Activated T-cell treated with anti-CD3 and anti-CD28 coated beads, Interleukin-2, amount 50 U/mL, for 48 hours (primary cell): Measurements from ENCODE around the gene AKR1B15.
"Not testable (repeated sequence)": the region's sequence is repeated elsewhere in the genome, so short reads cannot be mapped to it uniquely, and the experiment has no call there.

ENCODE experiments used
- DNase-seq, 2 experiments: peaks; one replicate each; pipeline ENCODE4 v3.0.0-alpha.2; 2020

The AKR1B15 gene

DNA sequence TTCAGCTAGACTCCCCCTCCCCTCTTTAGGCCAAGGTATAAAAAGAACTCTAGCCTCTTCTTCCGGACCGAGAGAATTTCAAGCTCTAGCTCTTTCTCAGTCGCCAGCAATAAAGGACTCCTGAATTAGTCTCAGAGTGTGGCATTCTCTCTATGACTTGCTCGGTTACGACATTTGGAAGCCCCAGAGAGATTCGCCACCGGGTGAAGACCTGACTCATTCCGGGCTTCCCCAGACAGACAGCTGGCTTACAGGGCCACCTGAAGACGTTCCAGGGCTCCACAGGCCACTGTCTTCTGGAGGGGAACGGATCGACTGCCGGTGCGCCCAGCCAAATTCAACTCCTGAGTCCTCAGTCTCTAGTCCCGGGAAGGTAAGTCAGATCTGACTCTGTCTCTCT is at the start of gene AKR1B15:
AKR1B15 (plus strand) TSS at position 234 of the 400 bp plus-strand sequence. CDS start 15,510 bp downstream, outside the sequence.
- peak; percentile 38 to 48 for DNase-seq

DNA sequence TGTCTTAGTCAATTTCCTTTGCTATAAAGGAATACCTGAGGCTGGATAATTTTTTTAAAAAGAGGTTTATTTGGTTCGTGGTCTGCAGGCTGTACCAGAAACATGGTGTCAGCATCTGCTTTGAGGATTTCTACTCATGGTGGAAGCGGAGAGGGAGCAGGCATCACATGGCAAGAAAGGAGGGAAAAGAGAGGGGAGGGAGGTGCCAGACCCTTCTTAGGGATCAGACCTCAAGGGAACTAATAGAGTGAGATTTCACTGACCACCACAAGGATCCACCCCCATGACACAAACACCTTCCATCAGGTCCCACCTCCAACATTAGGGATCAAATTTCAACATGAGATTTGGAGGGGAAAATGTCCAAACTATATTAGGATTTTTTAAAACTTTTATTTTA is 48.5 kb upstream of the AKR1B15 start:
- DNase-seq, result no peak

DNA sequence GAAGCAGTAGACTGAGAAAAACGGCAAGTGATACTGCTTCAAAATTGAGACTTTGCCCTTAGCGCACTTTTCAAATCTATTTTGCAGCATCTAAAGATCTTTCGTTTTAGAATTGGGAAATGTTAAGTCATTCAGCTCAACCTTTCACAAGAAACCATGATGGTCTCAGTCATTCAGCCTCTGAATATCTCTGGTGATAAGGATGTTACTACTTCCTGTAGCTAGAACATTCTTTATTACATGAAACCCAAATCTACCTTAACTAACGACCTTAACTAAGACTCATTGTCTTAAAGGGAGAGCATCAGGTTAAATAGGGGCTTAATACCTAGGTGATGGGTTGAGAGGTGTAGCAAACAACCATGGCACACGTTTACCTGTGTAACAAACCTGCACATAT is 47.9 kb upstream of the AKR1B15 start:
- DNase-seq, result no peak

DNA sequence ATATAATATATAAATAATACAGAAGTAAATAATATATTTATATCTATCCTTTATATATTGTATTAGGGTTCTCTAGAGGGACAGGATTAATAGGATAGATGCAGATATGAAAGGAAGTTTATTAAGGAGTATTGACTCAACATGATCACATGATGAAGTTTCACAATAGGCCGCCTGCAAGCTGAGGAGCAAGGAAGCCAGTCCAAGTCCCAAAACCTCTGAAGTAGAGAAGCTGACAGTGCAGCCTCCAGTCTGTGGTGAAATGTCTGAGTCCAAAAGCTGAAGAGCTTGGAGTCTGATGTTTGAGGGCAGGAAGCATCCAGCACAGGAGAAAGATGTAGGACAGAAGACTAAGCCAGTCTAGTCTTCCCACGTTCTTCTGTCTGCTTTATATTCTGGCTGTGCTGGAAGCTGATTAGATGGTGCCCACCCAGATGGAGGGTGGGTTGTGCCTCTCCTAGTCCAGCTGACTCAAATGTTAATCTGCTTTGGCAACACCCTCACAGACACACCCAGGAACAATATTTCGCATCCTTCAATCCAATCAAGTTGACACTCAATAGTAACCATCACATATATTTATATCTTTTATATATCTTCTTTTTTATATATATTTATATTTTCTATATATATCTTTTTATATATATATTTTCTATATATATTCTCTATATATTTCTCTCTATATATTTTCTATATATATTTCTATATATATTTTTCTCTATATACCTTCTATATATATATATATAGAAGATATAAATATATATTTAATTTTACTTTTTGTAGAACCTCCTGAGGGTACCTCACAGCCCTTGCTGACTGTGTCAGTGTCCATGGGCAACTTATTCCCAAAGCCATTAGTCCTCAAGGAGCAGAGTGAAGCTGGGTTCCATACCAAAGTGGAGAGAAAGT is 46.2 kb upstream of the AKR1B15 start:
- no peak for DNase-seq

DNA sequence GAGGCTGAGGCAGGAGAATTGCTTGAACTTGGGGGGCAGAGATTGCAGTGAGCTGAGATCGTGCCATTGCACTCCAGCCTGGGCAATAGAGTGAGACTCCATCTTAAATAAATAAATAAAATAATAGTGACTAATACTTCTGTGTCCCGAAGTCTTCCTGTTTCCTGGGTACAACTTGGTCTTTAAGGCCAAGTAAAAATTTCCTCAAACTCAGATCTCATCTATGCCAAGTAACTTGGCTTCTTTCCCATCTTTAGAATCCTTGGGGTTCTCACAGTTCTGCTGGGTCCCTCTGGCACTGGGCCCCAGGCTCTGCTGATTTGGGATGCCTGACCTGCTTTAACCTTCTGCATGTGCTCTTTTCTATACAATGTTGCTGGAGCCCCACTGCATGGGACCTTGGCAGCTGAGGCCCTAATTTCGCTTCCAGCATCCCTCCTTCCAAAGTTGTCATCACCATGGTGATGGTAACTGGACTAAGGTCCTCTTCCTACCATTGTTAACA is 44.2 kb upstream of the AKR1B15 start:
- no peak for DNase-seq

DNA sequence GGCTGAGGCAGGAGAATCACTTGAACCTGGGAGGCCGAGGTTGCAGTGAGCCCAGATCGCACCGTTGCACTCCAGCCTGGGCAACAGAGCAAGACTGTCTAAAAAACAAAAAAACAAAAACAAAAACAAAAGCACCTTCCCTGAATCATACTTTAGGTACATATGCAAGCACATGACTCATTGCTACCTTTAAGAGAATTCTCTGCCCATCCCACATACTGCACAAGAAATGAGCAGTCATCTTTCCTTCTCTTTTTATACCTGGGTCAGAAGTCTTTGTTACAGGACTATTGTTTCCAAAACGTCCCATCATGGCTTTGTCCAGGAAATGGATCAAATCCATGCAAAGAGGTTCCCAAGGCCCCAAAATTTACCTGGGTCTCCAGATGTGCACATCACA is 43.1 kb upstream of the AKR1B15 start:
- no peak for DNase-seq

DNA sequence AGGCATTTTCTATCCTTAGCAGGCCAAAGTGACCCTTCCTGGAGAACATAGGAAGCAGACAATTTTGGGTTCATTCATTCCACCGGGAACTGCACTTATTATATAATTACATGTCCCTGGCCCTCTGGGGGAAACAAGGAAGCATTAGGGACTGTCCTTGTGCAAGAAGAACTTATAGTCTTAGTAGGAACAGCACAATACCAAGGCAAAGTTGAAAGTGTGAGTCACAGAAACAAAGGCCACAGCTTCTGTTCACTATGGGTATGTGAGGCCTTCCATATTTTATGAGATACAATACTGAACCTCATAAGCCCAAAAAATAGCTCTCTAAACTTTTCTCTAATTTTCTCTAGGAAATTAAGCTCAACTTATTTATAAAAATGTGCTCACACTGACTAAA is 39.9 kb upstream of the AKR1B15 start:
- no peak for DNase-seq

DNA sequence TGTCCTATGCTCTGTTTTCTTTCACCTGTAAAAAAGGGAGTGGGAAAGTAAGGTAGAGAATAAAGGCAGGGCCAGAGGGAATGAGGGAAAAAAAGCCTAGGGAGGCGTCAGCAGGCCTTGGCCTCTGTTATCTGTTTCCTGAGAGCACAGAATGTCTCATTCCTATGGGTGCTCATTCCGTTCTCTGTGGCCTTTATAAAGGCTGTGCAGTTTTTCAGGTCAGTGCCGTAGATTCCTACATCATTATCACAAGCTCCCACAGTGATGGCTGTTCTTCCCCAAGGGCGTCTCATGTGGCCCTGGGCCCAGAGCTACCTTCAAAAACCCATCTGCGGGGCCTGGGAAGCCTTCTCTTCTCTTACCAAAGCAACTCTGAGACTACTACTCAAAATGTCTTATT is 38.3 kb upstream of the AKR1B15 start:
- DNase-seq, result no peak

DNA sequence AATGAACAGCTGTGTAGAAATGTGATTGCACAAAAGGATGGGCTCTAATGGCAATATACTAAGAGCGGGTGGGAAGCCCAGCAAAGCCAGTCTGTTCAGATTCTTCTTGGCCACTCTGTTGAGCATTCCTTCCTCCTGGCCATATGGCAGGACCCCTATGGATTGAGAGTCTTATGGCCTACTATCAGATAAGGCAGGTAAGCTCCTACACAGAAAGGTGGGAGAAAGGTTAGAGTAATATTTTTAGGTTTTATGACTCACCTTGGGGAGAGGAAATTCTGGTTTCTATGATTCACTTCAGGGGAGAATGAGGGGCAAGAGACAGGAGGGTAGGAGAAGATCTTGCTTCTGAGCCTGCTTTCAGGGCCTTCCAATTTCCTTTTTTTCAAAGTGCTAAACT is 36.6 kb upstream of the AKR1B15 start:
- no peak for DNase-seq

DNA sequence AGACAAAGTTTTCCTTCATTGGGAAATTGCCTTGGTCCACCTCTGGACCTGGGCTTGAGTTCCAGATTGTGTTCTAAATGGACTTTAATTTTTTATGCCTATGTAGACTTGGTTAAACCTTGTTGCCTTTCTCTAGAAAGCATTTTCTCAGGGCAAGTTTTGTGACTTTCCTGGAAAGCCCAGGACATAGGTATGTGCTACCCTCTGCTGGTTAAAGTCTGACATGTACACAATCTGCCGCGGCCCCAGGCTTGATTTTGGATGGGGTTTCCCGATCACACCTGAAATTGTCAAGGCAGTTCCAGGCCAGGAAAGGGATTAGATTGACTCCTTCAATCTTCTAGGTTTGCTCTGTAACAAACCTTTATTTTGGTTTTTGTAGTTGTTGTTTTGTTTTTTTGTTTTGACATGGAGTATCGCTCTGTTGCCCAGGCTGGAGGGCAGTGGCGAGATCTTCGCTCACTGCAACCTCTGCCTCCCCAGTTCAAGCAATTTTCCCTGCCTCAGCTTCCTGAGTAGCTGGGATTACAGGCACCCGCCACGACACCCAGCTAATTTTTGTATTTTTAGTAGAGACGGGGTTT is 35.6 kb upstream of the AKR1B15 start:
- peak; percentile 53 for DNase-seq

DNA sequence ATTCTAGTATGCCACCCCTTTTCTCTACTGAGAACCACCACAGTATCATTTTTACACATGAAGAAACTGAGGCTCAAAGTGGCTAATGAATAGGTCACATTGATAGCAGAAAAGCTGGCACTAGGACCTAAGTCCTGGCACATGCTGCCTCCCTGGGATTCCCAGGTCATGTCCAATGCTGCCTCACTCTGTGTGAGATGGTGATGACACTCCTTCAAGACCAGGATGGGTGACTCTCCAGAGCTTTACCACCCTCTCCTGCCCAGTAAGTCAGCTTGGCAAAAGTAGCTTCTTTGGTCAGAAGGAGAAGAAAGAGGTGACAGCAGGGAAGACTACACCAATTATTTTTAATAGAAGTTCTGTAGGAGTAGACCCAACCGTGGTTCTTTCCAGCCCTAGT is 34.8 kb upstream of the AKR1B15 start:
- no peak for DNase-seq

DNA sequence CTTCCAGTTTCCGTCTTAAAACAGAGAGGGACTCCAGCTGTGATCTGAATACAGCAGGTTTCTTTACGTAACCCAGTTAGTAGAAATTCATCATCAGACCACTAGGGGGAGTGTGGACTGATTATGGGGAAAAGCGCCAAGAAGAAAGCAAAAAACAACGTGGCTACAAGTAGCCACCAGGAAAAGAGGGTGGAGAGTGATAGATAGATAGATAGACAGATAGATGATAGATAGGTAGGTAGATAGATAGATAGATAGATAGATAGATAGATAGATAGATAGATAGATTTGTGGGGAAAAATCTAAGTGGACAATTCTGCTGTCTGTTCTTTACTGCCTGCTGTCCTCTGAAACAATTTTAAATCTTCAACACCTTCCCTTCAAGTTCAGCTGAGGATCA is 34.2 kb upstream of the AKR1B15 start:
- DNase-seq, result no peak

DNA sequence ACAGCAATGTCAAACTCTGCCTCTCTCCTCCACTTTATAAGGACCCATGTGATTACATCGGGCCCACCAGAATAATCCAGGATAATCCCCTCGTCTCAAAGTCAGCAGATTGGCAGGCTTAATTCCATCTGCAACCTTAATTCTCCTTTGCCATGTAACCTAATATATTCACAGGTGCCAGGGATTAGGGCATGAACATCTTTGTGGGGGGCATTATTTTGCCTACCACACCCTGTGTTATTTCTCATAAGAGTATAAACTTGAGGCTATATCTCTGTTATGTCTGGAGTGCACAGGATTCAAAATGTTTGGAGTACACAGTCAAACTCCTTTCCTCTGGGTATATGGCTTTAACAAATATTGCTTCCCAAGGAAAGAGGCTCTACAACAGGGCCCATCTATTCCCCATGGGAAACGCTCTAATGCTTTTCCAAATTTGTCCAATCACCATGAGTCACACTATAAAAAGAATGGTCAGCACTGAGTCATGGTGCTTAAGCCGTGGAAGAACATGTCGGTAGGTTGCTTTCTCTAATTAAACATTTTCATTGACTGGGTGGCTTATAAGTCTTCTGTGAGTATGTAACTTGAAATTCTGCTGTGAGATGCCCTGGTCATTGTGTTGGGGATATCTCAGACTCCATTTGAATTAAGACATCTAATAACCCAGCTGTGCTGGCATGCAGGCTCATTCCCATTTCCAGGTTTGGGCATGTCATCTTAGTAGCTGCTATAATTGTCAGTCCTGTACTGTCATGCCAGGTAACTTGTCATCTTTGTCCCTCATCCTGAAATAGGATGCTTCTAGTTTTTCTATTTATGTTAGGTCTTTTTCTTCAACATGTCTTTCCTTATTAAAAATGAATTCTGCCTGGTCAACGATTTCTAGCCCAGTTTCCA is 33.1 kb upstream of the AKR1B15 start:
- no peak for DNase-seq

DNA sequence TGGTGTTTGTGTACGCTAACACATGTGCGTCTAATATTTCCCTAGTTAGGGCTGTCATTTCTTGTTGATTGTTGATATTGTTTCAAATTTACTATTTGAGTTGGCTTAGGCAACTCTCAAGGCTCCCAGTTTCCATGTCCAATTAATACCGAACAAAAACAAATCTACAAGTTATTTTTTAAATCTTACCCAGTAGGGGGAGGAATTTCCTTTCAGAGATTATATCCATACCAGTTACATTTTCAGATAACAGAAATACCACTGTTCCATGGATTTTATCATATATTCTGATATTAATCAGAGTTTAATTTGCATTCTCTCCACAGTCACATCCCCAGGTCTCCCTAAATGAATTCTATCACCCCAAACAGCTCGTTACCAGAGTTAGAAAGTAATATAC is 28.8 kb upstream of the AKR1B15 start:
- no peak for DNase-seq

DNA sequence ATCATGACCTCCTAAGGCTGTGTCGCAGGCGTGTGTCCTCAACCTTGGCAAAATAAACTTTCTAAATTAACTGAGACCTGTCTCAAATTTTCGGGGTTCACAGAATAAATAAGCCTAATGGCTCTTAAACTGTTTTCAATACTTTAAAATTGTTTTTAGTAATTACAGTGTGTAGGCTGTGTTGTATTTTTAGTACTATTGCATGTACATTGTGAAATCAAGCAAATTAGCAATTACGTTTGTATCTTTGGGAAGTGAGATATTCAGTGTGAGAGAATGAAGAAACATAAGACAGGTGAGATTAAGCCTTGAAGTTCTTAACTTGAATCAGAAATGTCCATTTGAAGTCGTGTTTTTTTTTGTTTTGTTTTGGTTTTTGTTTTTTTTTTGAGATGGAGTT is 26.3 kb upstream of the AKR1B15 start:
- no peak for DNase-seq

DNA sequence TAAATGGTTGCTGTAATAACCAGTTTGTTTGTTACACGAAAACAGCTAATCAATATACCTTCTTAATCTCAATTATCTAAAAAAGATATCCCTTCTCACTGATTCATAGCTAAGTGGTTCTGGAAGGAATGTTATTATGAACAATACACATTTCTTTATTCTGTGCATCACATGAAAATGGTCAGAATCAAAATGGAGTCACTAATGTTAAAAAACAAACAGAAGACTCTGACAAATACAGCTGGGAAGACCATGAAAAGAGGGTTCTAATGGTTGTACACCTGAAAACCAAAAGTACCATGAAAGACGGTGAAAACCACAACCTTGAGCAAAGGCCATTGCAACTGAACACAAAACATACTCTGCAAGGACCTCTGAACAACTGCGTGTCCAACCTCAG is 23.5 kb upstream of the AKR1B15 start:
- DNase-seq, result not testable (repeated sequence)

DNA sequence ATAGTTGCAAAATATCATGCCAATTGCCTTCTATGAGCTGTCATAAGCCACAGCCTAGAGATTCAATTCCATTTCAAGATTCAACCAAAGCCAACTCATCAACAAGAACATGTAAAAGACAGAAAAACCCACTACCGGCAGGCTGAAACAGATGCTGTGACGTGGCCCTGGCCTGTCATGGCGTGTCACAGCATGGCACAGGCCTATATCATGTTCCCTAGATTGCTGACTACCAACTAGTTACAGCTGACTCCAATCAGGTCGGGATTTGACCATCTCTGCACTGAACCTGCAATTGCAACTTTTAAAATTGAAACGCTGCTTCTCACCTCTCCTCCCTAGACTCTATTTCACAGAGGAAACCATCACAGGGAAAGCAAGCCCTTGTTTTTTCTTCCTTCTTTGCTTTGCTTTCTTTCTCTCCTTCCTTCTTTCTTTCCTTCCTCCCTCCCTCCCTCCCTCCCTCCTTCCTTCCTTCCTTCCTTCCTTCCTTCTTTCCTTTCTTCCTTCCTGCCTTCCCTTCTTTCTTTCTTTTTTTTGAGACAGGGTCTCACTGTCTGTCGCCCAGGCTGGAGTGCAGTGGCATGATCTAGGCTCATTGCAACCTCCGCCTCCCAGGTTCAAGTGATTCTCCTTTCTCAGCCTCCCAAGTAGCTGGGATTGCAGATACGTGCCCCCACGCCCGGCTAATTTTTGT is 22.2 kb upstream of the AKR1B15 start:
- DNase-seq, result not testable (repeated sequence)

DNA sequence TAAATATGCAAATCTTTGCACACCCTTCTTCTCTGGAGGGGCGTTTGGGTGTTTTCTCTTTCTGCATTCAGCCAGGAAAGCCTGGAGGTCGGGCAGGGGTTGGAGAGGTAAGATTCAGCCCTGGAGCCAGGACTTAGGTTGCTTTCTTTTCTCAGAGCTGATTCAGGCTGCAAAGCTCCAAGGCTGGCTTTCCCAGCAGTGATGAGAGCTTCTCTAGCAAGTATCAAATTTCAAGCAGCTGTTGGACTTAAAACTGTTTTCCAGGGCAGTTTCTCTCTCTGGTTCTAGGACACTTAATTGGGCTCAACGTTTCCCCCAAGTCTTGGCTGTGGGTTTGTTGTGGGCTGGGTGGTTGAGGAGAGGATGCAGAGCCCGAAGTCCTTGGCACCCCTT is 20.9 kb upstream of the AKR1B15 start:
- DNase-seq, result no peak

DNA sequence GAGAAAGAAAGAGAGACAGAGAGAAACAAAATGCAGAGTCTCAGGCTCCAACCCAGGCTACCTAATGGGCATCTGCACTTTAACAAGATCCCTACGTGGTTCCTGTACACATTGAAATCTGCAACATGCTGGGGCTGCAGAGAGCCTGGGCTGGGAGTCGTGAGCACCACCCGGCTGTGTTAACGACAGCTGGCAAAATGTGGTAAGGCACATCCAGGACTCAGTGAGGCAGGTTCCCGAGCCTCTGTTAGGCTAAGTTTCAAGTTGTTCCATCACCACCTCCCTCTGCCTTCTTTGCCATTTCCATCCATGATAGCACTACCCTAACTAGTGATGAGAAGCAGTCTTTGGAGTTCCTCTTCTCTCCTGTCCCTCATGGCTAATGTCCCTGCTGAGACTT is 20.2 kb upstream of the AKR1B15 start:
- no peak for DNase-seq

DNA sequence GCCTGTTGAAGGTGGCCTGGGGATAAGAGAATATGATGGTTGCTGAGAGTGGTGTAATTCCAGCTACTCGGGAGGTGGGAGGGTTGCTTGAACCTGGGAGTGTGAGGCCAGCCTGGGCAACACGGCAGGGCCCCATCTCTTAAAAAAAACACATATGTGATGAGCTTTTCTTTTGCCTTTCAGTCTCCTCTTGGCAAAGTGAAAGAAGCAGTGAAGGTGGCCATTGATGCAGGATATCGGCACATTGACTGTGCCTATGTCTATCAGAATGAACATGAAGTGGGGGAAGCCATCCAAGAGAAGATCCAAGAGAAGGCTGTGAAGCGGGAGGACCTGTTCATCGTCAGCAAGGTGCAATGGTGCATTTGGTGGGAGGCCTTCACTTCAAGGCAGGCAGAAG is 18.4 kb upstream of the AKR1B15 start:
- no peak for DNase-seq

DNA sequence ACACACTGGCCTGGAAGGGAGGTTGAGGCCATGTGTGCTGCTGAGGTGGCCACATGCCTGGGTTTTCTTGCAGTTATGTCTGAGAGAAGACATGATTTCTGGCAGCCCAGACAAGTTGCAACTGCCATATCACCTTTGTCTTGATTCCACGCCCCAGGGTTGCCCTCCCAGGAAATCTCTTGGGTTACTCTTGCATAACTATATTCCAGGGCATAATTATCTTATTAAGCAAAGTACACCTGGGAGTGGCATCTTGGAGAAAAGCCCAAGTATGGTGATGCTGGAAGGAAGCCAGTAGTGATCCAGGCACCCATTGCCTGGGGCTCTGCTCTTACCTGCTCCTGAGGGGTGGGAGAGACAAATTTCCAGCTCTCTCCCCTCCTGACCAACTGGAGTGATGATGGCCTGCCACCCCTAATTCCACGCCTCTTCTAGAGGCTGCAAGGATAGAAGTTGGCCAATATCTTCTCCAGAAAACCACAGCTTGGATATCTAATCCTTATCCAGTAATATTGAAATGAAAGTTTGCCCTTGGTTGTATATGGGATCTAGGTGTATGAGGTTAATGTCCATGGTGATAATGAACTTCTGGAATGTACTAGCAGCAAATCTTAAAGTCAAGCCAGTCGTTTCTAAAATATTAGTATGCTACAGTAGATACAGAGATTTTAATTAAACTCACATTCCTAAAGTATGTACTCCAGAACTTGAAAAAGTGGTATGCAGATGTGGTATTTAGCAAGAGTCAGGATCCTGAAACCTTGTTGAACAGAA is 16.5 kb upstream of the AKR1B15 start:
- no peak for DNase-seq

DNA sequence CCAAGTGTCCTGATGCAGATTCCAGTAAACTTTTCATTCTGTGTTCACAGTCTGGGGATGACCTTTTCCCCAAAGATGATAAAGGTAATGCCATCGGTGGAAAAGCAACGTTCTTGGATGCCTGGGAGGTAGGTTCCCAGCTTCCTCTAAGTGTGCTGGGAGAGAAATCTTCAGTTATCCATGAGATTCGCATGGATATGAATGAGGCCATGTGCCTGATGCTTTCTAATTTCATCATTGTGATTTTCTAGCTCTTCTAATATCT is 16.0 kb upstream of the AKR1B15 start:
- no peak for DNase-seq
